GM19468 (cell line): ENCODE measurements around the gene ZNF582.

Experiments
- ATAC-seq: cut with Tn5 transposase; IDR thresholded peaks from one replicate; pipeline ENCODE4 v1.9.1; 2021; ENCODE audit warnings: mild to moderate bottlenecking, moderate library complexity, moderate number of reproducible peaks; ENCODE audit not compliant: unreplicated experiment; ENCODE audit errors: extremely low read depth

Gene ZNF582

GRCh38 chr19:56393119-56394012 lies at the start of gene ZNF582:
ZNF582 (minus strand) TSS chr19:56393534; CDS start chr19:56391752, 1,782 bp downstream.
- ATAC-seq, result peak; percentile 42

GRCh38 chr19:56441206-56441792 lies 48.0 kb upstream of the ZNF582 start:
- no peak for ATAC-seq

- no peak for ATAC-seq
Measured at GRCh38 chr19:56423985-56424353, 30.6 kb upstream of the ZNF582 start.

GRCh38 chr19:56423276-56423984 lies 30.1 kb upstream of the ZNF582 start:
- no peak for ATAC-seq

- ATAC-seq, result no peak
Measured at GRCh38 chr19:56405062-56405461, 11.7 kb upstream of the ZNF582 start.

- ATAC-seq, result no peak
Measured at GRCh38 chr19:56404705-56405056, 11.3 kb upstream of the ZNF582 start.

- peak; percentile 70 for ATAC-seq
Measured at GRCh38 chr19:56403764-56404704, 10.7 kb upstream of the ZNF582 start, which contains the start of gene ZNF583. ZNF583 (plus strand) TSS chr19:56404332; CDS start chr19:56407115, 2,783 bp downstream.

GRCh38 chr19:56403261-56403660 lies 9.9 kb upstream of the ZNF582 start:
- ATAC-seq, result no peak

- no peak for ATAC-seq
Measured at GRCh38 chr19:56400485-56400884, 7.2 kb upstream of the ZNF582 start.

- ATAC-seq, result no peak
Measured at GRCh38 chr19:56398809-56399208, 5.5 kb upstream of the ZNF582 start.

GRCh38 chr19:56383826-56384605 lies 9.3 kb downstream of the ZNF582 start:
- no peak for ATAC-seq

- ATAC-seq, result no peak
Measured at GRCh38 chr19:56377105-56377924, 16.0 kb downstream of the ZNF582 start.

GRCh38 chr19:56372281-56372680 lies 21.1 kb downstream of the ZNF582 start:
- ATAC-seq, result no peak

- ATAC-seq, result no peak
Measured at GRCh38 chr19:56369886-56370676, 23.3 kb downstream of the ZNF582 start.

- ATAC-seq, result peak; percentile 55
Measured at GRCh38 chr19:56367829-56368711, 25.3 kb downstream of the ZNF582 start.

GRCh38 chr19:56360841-56361240 lies 32.5 kb downstream of the ZNF582 start:
- no peak for ATAC-seq

- ATAC-seq, result no peak
Measured at GRCh38 chr19:56356944-56357343, 36.4 kb downstream of the ZNF582 start.
